ENCODE measurements around the gene IMMP2L.
"Not testable (repeated sequence)": the region's sequence is repeated elsewhere in the genome, so short reads cannot be mapped to it uniquely, and the experiment has no call there.

The IMMP2L gene

GRCh38 chr7:111505422-111505821 is 56.9 kb downstream of the IMMP2L start:
- not testable (repeated sequence) for DNase-seq

- not testable (repeated sequence) for DNase-seq
Observed at GRCh38 chr7:111501799-111502198, 60.5 kb downstream of the IMMP2L start.

GRCh38 chr7:111499027-111499426 is 63.3 kb downstream of the IMMP2L start:
- DNase-seq: no peak

- no peak for DNase-seq
Observed at GRCh38 chr7:111498391-111499007, 63.8 kb downstream of the IMMP2L start.

DNA sequence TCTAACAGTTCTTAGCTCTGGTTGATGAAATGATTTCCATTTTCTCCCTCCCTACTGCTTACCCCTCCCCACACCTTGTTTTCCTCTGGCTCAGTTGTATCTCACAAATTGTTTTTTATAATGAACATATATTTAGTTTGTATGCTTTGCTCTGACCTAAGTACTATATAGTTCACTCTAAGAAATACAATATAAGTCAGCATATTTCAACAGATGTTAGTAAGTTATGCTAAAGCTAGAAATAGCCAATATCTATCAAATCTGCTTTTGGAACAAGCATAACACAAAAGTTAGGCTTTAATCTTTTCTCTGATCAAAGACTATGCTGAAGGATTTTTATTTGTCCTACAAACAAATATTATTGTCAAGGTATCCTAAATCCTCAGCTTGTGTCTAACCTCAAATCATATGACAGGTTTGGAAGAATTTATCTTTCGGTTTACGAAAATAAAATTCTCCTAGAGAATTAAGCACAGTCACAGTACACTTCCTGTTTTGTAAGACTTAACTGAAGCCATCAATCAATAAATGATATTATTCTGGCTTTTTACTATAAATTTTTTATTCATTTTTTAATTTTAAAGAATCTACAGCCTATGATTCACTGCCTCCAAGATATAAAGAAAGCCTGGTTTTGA is 67.0 kb downstream of the IMMP2L start:
- no peak for DNase-seq

DNA sequence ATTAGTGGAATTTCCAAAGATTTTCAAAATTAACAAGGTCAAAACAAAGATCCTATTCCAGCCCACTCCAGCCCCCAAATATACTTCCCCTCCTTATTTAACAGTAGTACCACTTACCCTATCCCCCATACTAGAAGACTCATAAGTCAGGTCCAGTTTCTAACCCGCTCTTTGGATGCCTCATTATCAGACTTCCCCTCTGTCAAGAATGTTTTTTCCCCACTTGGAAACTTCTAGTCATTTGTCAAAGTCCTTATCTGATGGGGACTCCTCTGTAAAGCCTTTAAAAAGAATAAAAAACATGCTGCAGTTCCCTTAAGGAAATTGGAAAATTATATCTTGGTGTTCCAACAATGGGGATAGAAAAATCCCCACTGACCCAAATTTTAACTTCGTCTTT is 70.1 kb downstream of the IMMP2L start:
- no peak for DNase-seq

DNA sequence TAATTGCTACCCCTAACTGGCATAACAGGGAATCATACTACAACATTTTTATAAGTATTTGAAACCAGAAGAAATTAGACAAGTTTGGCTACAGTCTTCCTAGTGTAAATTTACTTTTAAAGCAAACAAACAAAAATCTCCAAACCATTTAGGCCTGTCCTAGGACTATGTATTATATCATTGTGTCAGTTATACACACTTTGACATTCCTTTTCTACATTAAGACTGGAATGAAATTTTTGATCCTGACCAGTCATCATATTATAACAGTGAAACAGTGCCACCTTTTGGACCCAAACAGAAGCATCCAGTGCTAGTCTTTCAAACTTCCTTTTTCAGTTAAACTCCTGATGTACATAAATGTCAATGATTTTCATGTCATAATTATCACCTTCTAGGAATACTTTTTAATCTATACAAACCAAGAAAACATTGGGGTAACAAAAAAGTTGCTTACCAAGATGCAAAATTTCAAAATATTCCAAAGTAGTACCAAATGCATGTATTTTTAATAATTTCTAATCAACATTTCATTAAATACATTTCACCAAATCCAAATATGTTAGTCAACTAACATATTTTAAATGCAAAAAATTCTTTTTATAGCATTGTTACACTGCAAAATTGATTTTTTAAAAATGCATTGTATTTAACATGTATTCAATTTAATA is 75.7 kb downstream of the IMMP2L start:
- DNase-seq: no peak

DNA sequence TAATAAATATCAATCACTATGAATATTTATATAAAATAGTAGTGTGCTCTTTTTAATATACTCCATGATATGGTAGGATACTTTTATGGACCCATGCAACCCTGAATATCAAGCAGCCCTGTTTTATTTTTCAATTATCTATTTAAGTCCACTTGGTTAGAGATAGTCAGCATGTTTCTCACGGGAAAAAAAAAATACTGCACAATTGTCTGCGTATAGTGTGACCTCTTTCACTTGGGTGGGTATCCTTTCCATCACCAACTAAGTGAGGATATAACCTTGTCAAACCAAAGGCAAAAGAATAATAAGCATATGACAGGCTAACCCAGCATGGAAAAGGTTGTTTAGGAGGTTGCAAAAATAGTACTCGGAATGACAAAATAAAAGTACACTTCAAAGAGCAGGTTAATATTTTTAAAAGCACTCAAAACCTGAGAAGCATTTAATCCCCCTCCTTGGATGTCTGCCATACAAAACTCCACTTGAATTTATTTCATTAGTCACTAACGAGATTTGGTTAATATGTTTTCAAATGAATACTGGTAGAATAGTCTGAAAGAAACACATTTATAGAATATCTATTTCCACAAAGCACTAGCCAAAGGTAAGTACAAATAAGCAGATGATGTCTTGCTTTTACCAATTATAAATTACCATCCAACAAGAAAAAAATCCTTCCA is 76.5 kb downstream of the IMMP2L start:
- no peak for DNase-seq

GRCh38 chr7:111483078-111483477 is 79.2 kb downstream of the IMMP2L start:
- no peak for DNase-seq

GRCh38 chr7:111477462-111478225 is 84.6 kb downstream of the IMMP2L start:
- DNase-seq: no peak

DNA sequence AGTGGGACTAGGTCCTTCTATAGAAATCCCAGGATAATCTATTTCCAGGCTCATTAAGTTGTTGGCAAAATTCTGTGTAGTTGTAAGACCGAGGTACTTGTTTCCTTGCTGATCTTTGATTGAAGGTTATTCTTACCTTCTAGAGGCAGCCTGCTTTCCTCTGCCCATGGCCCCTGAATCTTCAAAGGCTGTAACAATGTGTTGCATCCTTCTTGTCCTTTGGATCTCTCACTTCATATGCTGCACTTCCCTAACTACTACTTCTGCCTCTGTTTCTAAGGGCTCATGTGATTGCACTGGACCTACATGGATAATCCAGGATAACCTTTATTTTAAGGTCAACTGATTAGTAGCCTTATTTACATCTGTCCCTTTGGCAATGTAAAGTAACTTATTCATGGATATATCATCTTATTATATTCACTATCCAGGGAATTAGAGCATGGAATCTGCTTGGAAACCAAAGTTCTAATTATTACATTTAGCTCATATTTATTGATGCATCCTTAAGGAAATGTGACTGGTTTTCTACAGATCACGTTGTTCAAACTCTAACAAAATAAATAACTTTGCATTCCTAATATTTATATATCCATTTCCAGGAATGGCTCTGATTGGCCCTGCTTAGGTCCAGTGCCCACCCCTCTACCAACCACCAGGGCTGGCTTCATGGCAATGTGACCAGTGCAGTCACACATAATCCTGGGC is 85.6 kb downstream of the IMMP2L start:
- DNase-seq: no peak

- no peak for DNase-seq
Observed at GRCh38 chr7:111475959-111476358, 86.3 kb downstream of the IMMP2L start.

DNA sequence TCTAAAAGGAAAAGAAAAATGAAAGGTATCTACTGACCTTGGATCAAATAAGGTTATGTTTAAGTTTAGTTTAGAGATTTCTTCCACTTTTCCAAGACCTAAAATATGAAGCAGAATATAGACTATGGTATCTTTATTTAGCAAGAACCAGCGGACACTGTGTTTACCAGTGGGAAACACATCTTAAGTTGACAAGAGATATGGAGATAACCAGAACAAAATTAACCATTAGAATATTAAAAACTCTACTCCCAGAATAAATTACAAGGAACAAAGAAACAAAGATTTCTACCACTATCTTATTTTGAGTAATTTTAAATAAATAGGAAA is 86.9 kb downstream of the IMMP2L start:
- DNase-seq: no peak

- no peak for DNase-seq
Observed at GRCh38 chr7:111474723-111475418, 87.4 kb downstream of the IMMP2L start.

DNA sequence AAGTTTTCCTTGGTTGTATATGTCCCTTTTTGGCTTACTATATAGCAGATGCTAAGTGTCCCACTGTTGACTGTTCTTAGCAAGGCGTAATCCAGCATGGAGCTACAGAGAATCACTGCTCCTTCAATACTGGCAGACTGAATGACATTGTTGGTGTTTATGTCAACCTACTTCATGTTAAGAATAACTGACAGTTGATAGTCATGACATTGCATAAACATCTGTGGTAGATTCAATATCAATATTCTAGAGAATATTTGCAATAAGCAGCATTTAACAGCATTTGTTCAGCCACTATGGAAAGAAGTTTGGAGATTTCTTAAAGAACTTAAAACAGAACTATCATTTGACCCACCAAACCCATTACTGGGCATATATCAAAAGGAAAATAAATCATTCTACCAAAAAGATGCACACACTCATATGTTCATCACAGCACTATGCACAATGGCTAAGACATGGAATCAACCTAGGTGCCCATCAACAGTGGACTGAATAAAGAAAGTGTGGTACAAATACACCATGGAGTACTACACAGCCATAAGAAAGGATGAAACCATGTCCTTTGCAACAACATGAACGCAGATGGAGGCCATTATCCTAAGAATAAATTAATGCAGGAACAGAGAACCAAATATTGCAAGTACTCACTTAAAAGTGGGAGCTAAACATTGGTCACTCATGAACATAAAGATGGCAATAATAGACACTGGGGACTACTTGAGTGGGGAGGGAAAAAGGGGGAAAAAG is 88.7 kb downstream of the IMMP2L start:
- no peak for DNase-seq

GRCh38 chr7:111470998-111471397 is 91.3 kb downstream of the IMMP2L start:
- no peak for DNase-seq

- DNase-seq: not testable (repeated sequence)
Observed at GRCh38 chr7:111469894-111470293, 92.4 kb downstream of the IMMP2L start.

DNA sequence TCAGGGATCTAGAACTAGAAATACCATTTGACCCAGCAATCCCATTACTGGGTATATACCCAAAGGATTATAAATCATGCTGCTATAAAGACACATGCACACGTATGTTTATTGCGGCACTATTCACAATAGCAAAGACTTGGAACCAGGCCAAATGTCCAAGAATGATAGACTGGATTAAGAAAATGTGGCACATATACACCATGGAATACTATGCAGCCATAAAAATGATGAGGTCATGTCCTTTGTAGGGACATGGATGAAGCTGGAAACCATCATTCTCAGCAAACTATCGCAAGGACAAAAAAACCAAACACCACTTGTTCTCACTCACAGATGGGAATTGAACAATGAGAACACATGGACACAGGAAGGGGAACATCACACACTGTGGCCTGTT is 96.5 kb downstream of the IMMP2L start:
- not testable (repeated sequence) for DNase-seq

DNA sequence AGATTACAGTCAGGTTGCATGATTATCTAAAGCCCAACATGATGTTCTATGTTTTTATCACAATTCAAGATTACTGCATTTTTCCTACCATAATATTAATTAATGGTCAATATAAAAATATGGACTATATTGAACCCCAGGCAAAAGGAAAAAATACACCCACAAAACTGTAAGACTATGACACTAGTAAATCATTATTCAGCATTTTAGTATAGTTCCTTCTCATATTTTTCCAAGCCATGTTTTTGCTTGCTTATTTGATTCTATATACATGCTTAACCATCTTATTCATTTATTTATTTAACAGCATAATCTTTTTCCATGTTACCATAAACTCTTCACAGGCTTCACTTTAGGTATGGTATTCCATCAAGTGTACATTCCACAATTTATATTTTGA is 101.6 kb downstream of the IMMP2L start:
- DNase-seq: no peak

DNA sequence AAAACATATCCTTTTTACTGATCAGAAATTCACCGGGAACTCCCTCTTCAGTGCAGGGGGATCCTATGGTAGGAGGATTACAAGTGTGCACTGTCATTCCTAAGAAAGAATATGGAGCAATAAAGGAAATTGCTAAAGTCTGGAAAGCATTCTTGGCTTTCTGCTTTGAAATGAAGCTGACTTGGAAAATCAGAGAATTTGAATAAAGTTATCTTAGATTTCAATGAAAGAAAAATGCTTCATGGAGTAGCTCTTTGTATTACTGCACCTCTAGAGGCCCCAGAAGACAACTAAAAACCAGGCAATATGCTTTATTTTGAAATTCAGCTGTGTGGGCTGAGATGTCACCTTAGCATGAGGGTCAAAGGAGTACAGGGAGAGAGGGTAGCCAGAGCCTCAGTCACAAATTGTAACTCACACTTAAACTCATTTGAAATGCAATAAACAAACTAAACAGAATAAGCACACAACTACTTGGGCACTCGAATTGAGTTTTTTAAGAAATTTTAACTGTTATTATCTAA is 102.5 kb downstream of the IMMP2L start:
- DNase-seq: no peak

All from activated CD4-positive, alpha-beta T cell treated with anti-CD3 and anti-CD28 coated beads, Interleukin-2, amount 50 U/mL, for 1 hour (primary cell).